HG03135 (cell line): ENCODE data around the gene MSI2.

Experiments used
- ATAC-seq: cut with Tn5 transposase; IDR thresholded peaks from one replicate; pipeline ENCODE4 v1.9.1; 2021; ENCODE audit warnings: mild to moderate bottlenecking, moderate library complexity; ENCODE audit not compliant: unreplicated experiment

Gene MSI2

GRCh38 chr17:57559634-57560318 lies 303.5 kb downstream of the MSI2 start:
- ATAC-seq: no peak

- no peak for ATAC-seq
Measured at GRCh38 chr17:57560319-57560705, 304.0 kb downstream of the MSI2 start.

GRCh38 chr17:57561072-57561861 lies 304.9 kb downstream of the MSI2 start:
- ATAC-seq: no peak

GRCh38 chr17:57562184-57562698 lies 305.9 kb downstream of the MSI2 start:
- ATAC-seq: no peak

- ATAC-seq: no peak
Measured at GRCh38 chr17:57563958-57564357, 307.6 kb downstream of the MSI2 start.

GRCh38 chr17:57565176-57565575 lies 308.9 kb downstream of the MSI2 start:
- ATAC-seq: no peak

GRCh38 chr17:57566721-57567120 lies 310.4 kb downstream of the MSI2 start:
- no peak for ATAC-seq

- no peak for ATAC-seq
Measured at GRCh38 chr17:57567251-57567650, 310.9 kb downstream of the MSI2 start.

- no peak for ATAC-seq
Measured at GRCh38 chr17:57568340-57568739, 312.0 kb downstream of the MSI2 start.

GRCh38 chr17:57569021-57569420 lies 312.7 kb downstream of the MSI2 start:
- no peak for ATAC-seq

GRCh38 chr17:57569853-57570252 lies 313.5 kb downstream of the MSI2 start:
- no peak for ATAC-seq

GRCh38 chr17:57570724-57571344 lies 314.5 kb downstream of the MSI2 start:
- ATAC-seq: no peak

- no peak for ATAC-seq
Measured at GRCh38 chr17:57572062-57572461, 315.7 kb downstream of the MSI2 start.

- no peak for ATAC-seq
Measured at GRCh38 chr17:57572600-57572999, 316.3 kb downstream of the MSI2 start.

- ATAC-seq: no peak
Measured at GRCh38 chr17:57574040-57574513, 317.8 kb downstream of the MSI2 start.

GRCh38 chr17:57576744-57577143 lies 320.4 kb downstream of the MSI2 start:
- ATAC-seq: no peak

- ATAC-seq: no peak
Measured at GRCh38 chr17:57577751-57578607, 321.7 kb downstream of the MSI2 start.

- ATAC-seq: no peak
Measured at GRCh38 chr17:57578608-57579225, 322.4 kb downstream of the MSI2 start.

GRCh38 chr17:57579245-57579644 lies 322.9 kb downstream of the MSI2 start:
- ATAC-seq: no peak

GRCh38 chr17:57580055-57580739 lies 323.9 kb downstream of the MSI2 start:
- ATAC-seq: no peak
